Measurements from ENCODE around the gene ADPRHL1. TPM values are rescaled to one million over a fixed set of nuclear protein-coding genes. Genes with fewer than 3 reads are reported as not detected.

Gene ADPRHL1
- total RNA-seq, 2 experiments from 2014 or later = 0.96 to 1.3 TPM

DNA sequence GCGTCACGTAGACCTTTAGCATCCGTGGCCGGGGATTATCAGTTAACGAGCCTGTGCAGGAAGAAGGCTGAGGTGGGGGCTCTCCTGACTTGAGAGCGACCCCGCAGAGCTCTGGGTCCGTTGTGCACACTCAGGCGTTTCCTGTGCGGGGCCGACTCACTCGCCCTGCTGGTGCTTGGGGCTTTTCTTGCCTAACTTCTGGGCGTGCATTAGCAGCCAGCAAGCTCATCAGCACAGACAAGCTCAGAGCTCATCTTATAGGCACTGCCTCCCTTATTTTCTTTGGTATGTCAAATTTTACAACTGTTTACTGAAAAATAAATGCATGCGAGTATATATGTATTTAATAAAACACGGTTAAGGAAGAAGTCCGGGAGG is 23.7 kb downstream of the ADPRHL1 start:
- H3K9me3 Mint-ChIP-seq (ENCODE audit: low read depth) = no peaks in the 10 kb centered on the region
- ATAC-seq = no peak
- no peaks in the 10 kb centered on the region for H3K36me3 Mint-ChIP-seq
- DNase-seq = no peak
- no peaks in the 10 kb centered on the region for H3K4me1 Mint-ChIP-seq
- CTCF ChIA-PET = interaction anchor here (0.7 kb wide), 1 partner anchor 11 kb away, joined by 3 read pairs; no protein-coding TSS in a partner anchor
- H3K27me3 Mint-ChIP-seq = no peaks in the 10 kb centered on the region
- no peak overlapping the region for H3K27ac Mint-ChIP-seq
- H3K4me3 Mint-ChIP-seq = no peak overlapping the region

DNA sequence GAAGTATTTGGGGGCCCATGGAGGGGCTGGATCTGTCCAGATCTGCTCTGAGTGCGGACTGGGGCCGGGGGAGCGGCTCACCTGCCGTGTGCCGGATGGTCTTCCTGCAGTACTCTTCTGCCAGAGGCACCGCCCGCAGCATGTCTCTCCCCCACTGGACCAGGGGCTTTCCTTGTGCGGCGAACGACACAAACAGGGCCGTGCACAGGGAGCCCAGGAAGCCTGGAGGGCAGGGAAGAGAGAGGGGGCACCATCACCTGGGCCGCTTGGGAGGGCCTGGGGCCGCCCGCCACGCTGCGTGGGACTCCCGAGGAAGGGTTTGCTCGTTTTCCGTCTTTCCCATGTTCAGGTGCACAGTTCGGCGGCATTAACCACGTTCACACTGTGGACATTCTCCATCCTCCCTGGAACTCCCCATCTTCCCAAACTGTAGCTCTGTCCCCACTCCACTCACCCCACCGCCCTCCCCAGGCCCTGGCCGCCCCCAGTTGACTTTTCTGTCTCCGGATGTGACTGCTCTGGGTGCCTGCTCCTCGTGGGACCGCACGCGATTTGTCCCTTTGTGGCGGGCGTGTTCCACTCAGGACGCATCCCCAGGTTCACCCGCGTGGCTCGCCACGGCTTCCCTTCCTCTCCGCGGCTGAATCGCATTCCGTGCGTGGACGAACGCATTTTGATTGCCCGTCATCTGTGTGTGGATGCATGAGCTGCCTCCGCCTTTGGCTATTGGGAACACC is 24.2 kb downstream of the ADPRHL1 start:
- no peak for ATAC-seq
- CTCF ChIA-PET = no interaction called here
- H3K4me3 Mint-ChIP-seq = no peak overlapping the region
- DNase-seq = no peak
- H3K9me3 Mint-ChIP-seq (ENCODE audit: low read depth) = no peaks in the 10 kb centered on the region
- H3K4me1 Mint-ChIP-seq = no peaks in the 10 kb centered on the region
- no peak overlapping the region for H3K27ac Mint-ChIP-seq
- no peaks in the 10 kb centered on the region for H3K27me3 Mint-ChIP-seq
- no peaks in the 10 kb centered on the region for H3K36me3 Mint-ChIP-seq

DNA sequence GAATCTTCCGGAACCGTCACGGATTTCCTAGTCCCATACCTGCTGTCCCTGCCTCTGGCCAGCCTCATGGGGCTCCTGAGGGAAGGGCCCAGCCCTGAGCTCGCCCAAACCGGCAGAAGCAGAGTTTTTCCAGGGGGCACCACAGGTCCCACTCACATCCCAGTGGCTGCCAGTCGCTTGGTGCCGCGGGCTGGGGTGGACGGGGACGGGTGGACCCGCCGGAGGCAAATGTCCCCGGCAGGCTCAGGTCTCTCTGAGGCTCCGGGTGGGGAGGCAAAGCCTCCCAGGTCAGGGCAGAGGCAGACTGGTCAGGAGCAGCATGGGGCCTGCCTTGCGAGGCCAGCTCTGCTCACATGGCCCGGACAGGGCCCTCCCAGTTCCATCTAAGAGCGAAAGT is 24.8 kb downstream of the ADPRHL1 start:
- CTCF ChIA-PET = no interaction called here
- no peaks in the 10 kb centered on the region for H3K4me1 Mint-ChIP-seq
- H3K27ac Mint-ChIP-seq = no peak overlapping the region
- no peak overlapping the region for H3K4me3 Mint-ChIP-seq
- no peak for DNase-seq
- ATAC-seq = no peak
- no peaks in the 10 kb centered on the region for H3K9me3 Mint-ChIP-seq (ENCODE audit: low read depth)
- H3K36me3 Mint-ChIP-seq = no peaks in the 10 kb centered on the region
- no peaks in the 10 kb centered on the region for H3K27me3 Mint-ChIP-seq

DNA sequence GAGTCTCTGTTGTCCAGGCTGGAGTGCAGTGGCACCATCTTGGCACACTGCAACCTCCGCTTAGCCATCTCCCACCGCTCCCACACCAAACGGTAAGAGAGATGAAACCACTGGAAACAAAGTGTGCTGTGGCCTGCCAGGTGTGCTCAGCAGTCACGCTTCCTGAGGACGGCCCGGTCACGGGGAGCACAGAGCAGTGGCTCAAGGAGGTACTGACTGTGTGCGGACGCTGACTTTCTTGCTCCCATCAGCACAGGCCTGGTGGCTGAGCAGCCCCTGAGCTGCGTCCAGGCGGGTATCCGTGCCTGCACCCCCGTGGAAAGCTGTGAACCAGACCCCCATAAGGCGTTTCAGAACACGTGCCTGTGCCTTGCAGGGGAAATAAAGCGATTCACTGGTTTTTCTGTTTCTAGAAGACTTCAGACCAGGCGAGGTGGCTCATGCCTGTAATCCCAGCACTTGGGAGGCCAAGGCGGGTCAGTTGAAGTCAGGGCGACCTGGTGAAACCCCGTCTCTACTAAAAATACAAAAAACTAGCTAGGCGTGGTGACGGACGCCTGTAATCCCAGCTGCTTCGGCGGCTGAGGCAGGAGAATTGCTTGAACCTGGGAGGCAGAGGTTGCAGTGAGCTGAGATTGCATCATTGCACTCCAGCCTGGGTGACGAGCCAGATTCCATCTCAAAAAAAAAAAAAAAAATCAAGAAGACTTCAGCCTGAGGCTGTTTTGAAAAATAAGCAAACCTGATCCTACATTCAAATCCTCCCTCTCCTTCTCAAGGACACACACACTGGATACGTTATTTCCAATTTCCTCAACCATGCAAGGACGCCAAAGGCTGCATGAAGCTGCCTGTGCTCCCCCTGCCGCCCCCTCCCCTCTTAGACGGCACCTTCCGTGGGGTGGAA is 25.5 kb downstream of the ADPRHL1 start:
- Mint-ChIP-seq H3K9me3 (ENCODE audit: low read depth) (no peaks in the 10 kb centered on the region), H3K27me3 (no peaks in the 10 kb centered on the region), H3K4me1 (no peaks in the 10 kb centered on the region), H3K27ac (no peak overlapping the region), H3K36me3 (no peaks in the 10 kb centered on the region), H3K4me3 (no peak overlapping the region)
- CTCF ChIA-PET = no interaction called here
- DNase-seq (no peak), ATAC-seq (no peak)

DNA sequence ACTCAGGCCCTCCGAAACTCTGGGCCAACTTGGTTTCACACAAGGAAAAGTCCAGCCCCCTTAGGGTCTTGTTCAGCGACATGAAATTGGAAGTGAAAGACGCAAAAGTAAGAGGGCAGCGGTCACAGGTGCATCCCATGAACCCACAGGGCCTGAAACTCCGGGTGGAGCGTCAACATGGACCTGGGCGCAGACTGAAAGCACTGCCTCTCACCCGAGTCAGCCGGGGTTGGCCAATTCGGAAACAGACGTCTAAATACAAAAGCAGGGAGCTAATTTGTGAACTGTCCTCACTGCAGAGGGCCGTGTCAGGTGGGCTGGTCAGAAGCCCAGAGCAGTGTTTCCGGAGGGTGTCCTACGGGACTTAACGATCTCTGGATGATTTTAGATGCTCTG is 26.7 kb downstream of the ADPRHL1 start:
- H3K4me3 Mint-ChIP-seq = no peak overlapping the region
- H3K36me3 Mint-ChIP-seq = no peaks in the 10 kb centered on the region
- CTCF ChIA-PET = no interaction called here
- no peak overlapping the region for H3K27ac Mint-ChIP-seq
- no peaks in the 10 kb centered on the region for H3K4me1 Mint-ChIP-seq
- no peak for DNase-seq
- H3K9me3 Mint-ChIP-seq (ENCODE audit: low read depth) = no peaks in the 10 kb centered on the region
- H3K27me3 Mint-ChIP-seq = no peaks in the 10 kb centered on the region
- ATAC-seq = no peak

DNA sequence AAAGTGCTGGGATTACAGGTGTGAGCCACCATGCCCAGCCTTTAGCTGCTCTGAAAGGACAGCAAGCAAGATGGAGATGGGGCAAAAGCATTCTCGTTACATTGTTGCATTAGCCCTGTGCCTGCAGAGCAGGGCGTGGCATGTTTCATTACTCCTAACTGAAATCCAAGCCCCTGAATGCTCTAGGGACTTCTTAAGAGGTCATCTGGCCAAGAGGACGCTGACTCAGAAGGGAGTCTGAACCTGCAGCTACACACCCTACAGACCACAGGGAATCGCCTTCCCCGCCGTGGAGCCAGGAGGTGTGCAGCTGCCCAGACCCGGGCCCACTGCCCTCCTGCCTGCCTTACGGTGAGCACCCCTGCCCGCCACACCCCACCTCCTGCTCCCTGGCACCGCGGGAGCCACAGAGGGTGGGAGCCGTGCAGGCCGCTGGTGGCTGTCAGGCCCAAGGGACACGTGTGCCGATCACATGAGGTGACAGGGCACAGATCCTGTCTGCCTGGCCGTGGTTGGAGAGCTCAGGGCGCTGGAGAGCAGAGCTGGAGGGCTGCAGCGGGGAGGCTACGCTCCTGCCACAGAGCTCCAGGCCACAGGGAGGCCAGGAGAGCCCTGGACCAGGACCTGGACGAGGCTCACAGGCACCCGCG is 27.2 kb downstream of the ADPRHL1 start:
- H3K27me3 Mint-ChIP-seq = no peaks in the 10 kb centered on the region
- ATAC-seq = no peak
- no peaks in the 10 kb centered on the region for H3K9me3 Mint-ChIP-seq (ENCODE audit: low read depth)
- H3K27ac Mint-ChIP-seq = no peak overlapping the region
- H3K4me1 Mint-ChIP-seq = no peaks in the 10 kb centered on the region
- CTCF ChIA-PET = no interaction called here
- no peak for DNase-seq
- H3K4me3 Mint-ChIP-seq = no peak overlapping the region
- H3K36me3 Mint-ChIP-seq = no peaks in the 10 kb centered on the region

DNA sequence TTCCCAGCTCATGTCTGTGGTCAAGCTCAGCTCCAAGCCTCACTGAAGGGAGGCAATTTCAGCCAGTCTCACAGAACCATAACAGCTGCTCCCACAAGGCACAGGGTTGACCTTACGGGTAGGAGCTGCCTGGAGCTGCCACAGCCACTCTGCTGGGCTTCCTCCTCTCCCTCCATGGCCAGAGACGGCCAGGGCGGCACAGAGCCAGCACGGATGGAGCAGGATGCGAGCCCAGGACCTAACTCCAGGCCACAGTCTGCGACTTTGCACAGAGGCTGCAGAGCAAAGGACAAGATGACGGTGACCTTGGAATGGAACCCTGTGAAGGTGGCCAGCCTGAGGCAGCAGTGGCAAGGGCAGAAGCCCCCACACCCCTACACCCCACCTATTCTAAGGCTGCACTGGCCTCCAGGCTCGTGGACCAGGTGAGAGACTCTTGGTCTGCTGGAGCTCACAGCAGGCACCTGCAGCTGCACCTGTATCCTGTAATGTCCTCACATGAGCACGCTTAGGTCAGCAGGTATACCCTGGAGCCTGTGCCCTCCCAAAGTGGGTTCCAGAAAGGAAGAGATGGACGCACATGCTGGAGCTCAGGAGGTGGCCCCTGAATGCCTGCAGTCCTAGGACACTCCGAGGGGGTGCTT is 29.6 kb downstream of the ADPRHL1 start:
- DNase-seq = no peak
- Mint-ChIP-seq H3K36me3 (no peaks in the 10 kb centered on the region), H3K27me3 (no peaks in the 10 kb centered on the region), H3K9me3 (ENCODE audit: low read depth) (no peaks in the 10 kb centered on the region), H3K4me1 (no peaks in the 10 kb centered on the region), H3K4me3 (no peak overlapping the region), H3K27ac (no peak overlapping the region)
- CTCF ChIA-PET = no interaction called here
- no peak for ATAC-seq

DNA sequence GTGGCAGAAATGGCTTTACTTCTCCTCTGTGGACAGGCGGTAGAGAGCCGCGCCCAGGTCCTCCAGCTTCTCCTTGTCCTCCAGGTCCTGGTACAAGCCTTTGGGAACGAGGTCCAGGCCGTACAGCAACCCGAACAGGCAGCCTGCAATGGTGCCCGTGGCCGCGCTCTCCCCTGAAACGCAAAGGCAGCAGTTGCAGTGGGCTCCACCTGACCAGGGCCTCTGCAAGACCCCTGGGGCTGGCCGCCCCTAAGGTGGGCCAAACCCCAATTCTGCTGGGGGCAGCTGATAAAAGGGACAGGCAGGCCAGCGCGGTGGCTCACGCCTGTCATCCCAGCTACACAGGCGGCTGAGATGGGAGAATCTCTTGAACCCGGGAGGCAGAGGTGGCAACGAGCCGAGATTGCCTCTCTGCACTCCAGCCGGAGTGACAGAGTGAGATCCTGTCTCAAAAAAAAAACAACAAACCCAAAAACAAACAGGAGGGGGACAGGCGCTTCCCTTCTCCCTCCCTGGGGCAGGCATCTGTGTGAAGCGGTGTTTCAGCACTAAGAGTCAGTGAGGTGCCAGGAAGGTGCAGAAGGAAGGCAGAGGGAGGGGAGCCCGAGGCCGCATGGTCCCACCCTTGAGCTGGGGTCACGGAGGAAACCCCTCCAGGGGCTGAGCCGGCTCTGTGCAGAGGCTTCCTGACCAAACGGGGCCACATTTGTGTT is 30.3 kb downstream of the ADPRHL1 start:
- ATAC-seq (no peak), DNase-seq (no peak)
- Mint-ChIP-seq H3K9me3 (ENCODE audit: low read depth) (no peaks in the 10 kb centered on the region), H3K4me3 (no peak overlapping the region), H3K27me3 (no peaks in the 10 kb centered on the region), H3K4me1 (no peaks in the 10 kb centered on the region), H3K36me3 (no peaks in the 10 kb centered on the region), H3K27ac (no peak overlapping the region)
- CTCF ChIA-PET = no interaction called here

DNA sequence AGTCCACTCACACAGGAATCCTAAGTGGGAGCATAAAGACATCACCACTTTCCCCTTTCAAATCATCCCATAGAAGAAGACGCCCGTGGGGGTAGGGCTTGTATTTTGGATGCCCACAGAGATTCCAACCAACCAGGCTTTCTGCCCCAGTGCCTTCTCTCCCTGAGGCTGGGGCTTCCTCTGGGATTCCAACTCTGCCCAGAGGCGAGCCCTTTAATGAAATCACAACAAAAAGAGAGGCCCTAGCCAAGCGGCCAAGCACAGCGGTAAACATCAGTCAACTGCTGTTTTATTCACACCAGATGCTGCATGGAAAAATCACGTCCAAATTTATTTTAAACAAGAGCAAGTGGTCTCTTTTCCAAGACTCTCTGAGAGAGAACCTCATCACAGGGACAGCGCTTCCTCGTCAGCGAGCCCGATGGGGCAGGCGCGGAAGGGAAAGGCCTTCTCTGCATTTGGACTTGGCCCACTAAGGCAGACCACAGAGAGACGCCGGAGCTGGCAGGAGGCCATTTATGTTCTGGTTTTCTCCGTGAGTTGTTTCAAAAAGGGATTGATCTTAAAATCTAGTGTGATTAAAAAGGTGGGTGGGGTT is 31.5 kb downstream of the ADPRHL1 start:
- no peak overlapping the region for H3K4me3 Mint-ChIP-seq
- no peaks in the 10 kb centered on the region for H3K36me3 Mint-ChIP-seq
- H3K27ac Mint-ChIP-seq = no peak overlapping the region
- H3K4me1 Mint-ChIP-seq = no peaks in the 10 kb centered on the region
- no peaks in the 10 kb centered on the region for H3K9me3 Mint-ChIP-seq (ENCODE audit: low read depth)
- ATAC-seq (no peak), DNase-seq (no peak)
- no peaks in the 10 kb centered on the region for H3K27me3 Mint-ChIP-seq
- CTCF ChIA-PET = no interaction called here

DNA sequence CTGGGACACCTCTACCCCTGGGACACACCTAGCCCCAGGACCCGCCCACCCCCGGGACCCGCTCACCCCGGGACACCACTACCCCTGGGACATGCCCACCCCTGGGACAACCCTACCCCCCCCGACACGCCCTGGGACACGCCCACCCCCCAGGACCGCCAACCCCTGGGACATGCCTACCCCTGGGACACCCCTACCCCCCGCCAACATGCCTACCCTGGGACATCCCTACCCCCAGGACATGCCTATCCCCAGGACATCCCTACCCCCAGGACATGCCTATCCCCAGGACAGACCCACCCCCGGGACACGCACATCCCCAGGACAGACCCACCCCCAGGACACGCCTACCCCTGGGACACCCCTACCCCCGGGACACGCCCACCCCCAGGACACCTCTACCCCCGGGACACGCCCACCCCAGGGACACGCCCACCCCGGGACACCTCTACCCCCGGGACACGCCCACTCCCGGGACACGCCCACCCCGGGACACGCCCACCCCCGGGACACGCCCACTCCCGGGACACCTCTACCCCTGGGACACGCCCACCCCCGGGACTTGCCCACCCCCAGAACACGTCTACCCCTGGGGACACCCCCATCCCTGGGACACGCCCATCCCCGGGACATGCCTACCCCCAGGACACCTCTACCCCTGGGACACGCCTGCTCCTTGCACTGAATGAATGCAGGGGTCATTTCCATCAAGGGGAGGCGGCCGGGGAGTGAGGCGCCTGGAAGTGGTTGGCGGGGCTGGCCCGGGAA is 32.3 kb downstream of the ADPRHL1 start:
- Mint-ChIP-seq H3K27me3 (no peaks in the 10 kb centered on the region), H3K4me3 (no peak overlapping the region), H3K36me3 (no peaks in the 10 kb centered on the region), H3K9me3 (ENCODE audit: low read depth) (no peaks in the 10 kb centered on the region), H3K4me1 (no peaks in the 10 kb centered on the region), H3K27ac (no peak overlapping the region)
- ATAC-seq (peak; percentile 30), DNase-seq (no peak)
- CTCF ChIA-PET = no interaction called here

DNA sequence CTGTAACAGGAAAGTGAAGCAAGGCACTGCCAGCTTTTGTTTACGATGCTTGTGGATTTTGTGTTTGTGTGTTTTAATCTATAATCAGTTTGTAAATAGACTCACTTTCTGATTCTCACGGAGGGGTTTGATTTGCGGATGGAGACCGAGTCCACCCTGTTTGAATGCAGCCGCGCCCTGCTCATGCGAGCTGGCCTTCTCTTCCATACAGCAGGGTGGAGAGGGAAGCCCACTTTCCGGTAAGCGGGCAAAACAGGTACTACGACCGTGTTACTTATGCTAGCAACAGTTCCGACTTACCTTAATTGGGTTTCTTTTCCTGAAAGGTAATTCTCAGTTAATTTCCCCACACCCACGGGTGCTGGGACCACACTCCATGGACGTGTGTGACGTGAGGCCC is 33.1 kb downstream of the ADPRHL1 start:
- Mint-ChIP-seq H3K36me3 (no peaks in the 10 kb centered on the region), H3K9me3 (ENCODE audit: low read depth) (no peaks in the 10 kb centered on the region), H3K27me3 (no peaks in the 10 kb centered on the region), H3K4me3 (no peak overlapping the region), H3K27ac (no peak overlapping the region), H3K4me1 (no peaks in the 10 kb centered on the region)
- CTCF ChIA-PET = no interaction called here
- DNase-seq (no peak), ATAC-seq (no peak)

DNA sequence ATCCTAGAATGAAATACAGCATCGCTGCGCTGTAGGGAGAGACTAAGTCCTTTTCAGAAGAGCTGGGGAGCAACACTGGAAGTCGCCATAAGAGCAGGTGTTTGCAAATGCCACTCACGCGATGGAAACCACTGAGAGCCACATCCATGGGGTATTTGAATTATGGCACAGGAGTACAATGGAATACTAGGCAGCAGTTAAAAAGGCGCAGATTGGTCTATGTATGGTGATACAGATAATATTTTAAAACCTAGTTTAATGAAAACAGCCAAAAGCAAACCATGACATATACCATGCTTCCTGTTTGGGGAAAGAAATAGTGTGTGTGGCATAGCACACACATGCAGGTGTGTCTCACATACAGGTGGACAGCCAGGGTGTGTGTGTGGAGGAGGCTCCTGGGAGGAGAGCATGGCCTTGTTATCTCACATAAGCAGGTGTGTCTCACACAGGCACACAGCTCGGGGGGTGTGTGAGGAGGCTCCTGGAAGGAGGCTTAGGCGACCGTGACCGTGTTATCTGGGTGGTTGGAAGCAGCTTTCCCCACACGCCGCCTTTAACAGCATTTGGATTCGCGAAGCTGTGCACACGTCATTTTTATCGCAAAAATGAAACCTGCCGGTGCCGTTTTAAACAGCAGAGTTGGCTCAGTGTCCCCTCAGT is 33.6 kb downstream of the ADPRHL1 start:
- Mint-ChIP-seq H3K27ac (no peak overlapping the region), H3K4me3 (no peak overlapping the region), H3K36me3 (no peaks in the 10 kb centered on the region), H3K4me1 (no peaks in the 10 kb centered on the region), H3K27me3 (no peaks in the 10 kb centered on the region), H3K9me3 (ENCODE audit: low read depth) (no peaks in the 10 kb centered on the region)
- CTCF ChIA-PET = interaction anchor here (1.4 kb wide), 1 partner anchor 321 kb away, joined by 4 read pairs; no protein-coding TSS in a partner anchor
- no peak for DNase-seq
- ATAC-seq = no peak

Data from activated CD8-positive, alpha-beta memory T cell treated with anti-CD3 and anti-CD28 coated beads, Interleukin-2, amount 10 ng/mL, durations not matched to agents 7 days and 5 days (primary cell).